Astrocyte (in vitro differentiated cells and primary cell): ENCODE results near the gene PARD3B. TPM values are rescaled to one million over a fixed set of nuclear protein-coding genes. Genes with fewer than 3 reads are reported as not detected.

Experiments
- DNase-seq: peaks from one replicate; pipeline ENCODE4 v3.0.0-alpha.2; 2010; ENCODE audit warnings: low read depth
- FAIRE-seq: peaks from 2 replicates; lab custom pipeline; 2011; peaks lifted over from hg19 to GRCh38; lab: Jason Lieb, UNC
- H2AFZ ChIP-seq: 2 replicates; pipeline ENCODE4 v1.6.0; 2012; ENCODE audit warnings: low read depth, low read length, inconsistent platforms
- H3K27ac ChIP-seq: 2 replicates; pipeline ENCODE4 v1.5.1; 2011; ENCODE audit warnings: low read depth, low read length, inconsistent platforms
- H3K27me3 ChIP-seq: 2 replicates; pipeline ENCODE4 v1.6.0; 2011; ENCODE audit warnings: low read length, inconsistent platforms; ENCODE audit not compliant: insufficient read depth
- H3K36me3 ChIP-seq: 2 replicates; pipeline ENCODE4 v1.5.1; 2011; ENCODE audit warnings: low read length, inconsistent platforms; ENCODE audit not compliant: insufficient read depth
- H3K4me1 ChIP-seq: 2 replicates; pipeline ENCODE4 v1.5.1; 2011; ENCODE audit warnings: low read length, inconsistent platforms; ENCODE audit not compliant: insufficient read depth
- H3K4me2 ChIP-seq: 2 replicates; pipeline ENCODE4 v1.6.0; 2012; ENCODE audit warnings: low read length, inconsistent platforms
- H3K4me3 ChIP-seq: 2 replicates; pipeline ENCODE4 v1.5.1; 2011; ENCODE audit warnings: low read depth, mild to moderate bottlenecking, low read length, inconsistent platforms; ENCODE audit not compliant: insufficient read depth
- H3K79me2 ChIP-seq: 2 replicates; pipeline ENCODE4 v1.6.0; 2012; ENCODE audit warnings: mild to moderate bottlenecking, low read length, inconsistent platforms; ENCODE audit not compliant: insufficient read depth
- H3K9ac ChIP-seq: 2 replicates; pipeline ENCODE4 v1.6.0; 2012; ENCODE audit warnings: mild to moderate bottlenecking, low read length, inconsistent platforms
- H3K9me3 ChIP-seq: 2 replicates; pipeline ENCODE4 v1.5.1; 2012; ENCODE audit warnings: low read depth, mild to moderate bottlenecking, low read length, inconsistent platforms; ENCODE audit not compliant: insufficient read depth
- H4K20me1 ChIP-seq: 2 replicates; pipeline ENCODE4 v1.6.0; 2012; ENCODE audit warnings: low read length, inconsistent platforms; ENCODE audit not compliant: insufficient read depth
- H3K27ac Mint-ChIP-seq: one replicate; pipeline ENCODE4 v1.8.0; 2021; ENCODE audit warnings: mild to moderate bottlenecking, mixed read lengths; ENCODE audit not compliant: unreplicated experiment
- H3K27me3 Mint-ChIP-seq: one replicate; pipeline ENCODE4 v1.8.0; 2021; ENCODE audit warnings: low read depth, mixed read lengths; ENCODE audit not compliant: unreplicated experiment
- H3K36me3 Mint-ChIP-seq: one replicate; pipeline ENCODE4 v1.8.0; 2021; ENCODE audit warnings: low read depth, mixed read lengths; ENCODE audit not compliant: unreplicated experiment
- H3K4me1 Mint-ChIP-seq: one replicate; pipeline ENCODE4 v1.8.0; 2021; ENCODE audit warnings: low read depth, mixed read lengths; ENCODE audit not compliant: unreplicated experiment
- H3K4me3 Mint-ChIP-seq: one replicate; pipeline ENCODE4 v1.8.0; 2021; ENCODE audit warnings: mild to moderate bottlenecking, moderate library complexity, mixed read lengths; ENCODE audit not compliant: unreplicated experiment
- H3K9me3 Mint-ChIP-seq: one replicate; pipeline ENCODE4 v1.8.0; 2021; ENCODE audit warnings: mild to moderate bottlenecking, mixed read lengths; ENCODE audit not compliant: unreplicated experiment
- EZH2 ChIP-seq: IDR thresholded peaks from 2 replicates; pipeline ENCODE4 v1.6.1; 2012; ENCODE audit warnings: mild to moderate bottlenecking, low read length, inconsistent platforms; ENCODE audit not compliant: insufficient read depth
- total RNA-seq: library from RNA; stranded (reverse); gene quantifications from 2 replicates; pipeline ENCODE4 v1.2.1, GENCODE V29; 2021
- TF ChIP-seq, protein P1 (sequence below): IDR thresholded peaks from 2 replicates; pipeline ENCODE4 v1.5.1; 2011; ENCODE audit warnings: low read depth, mild to moderate bottlenecking, inconsistent platforms, low read length, moderate library complexity; ENCODE audit not compliant: insufficient read depth

Gene PARD3B
- total RNA-seq, 1 donor from 2014 or later, result 6.5 TPM

- Histone ChIP-seq H3K9me3 (no peaks in the 10 kb centered on the region), H3K36me3 (no peaks in the 10 kb centered on the region), H3K4me1 (no peaks in the 10 kb centered on the region), H3K4me2 (no peak overlapping the region), H4K20me1 (no peaks in the 10 kb centered on the region), H3K27me3 (no peaks in the 10 kb centered on the region), H3K79me2 (no peaks in the 10 kb centered on the region), H3K27ac (no peak overlapping the region), H3K9ac (no peak overlapping the region), H2AFZ (no peak overlapping the region), H3K4me3 (no peak overlapping the region)
- Mint-ChIP-seq H3K4me1 (no peaks in the 10 kb centered on the region), H3K9me3 (no peaks in the 10 kb centered on the region), H3K4me3 (no peak overlapping the region), H3K36me3 (no peaks in the 10 kb centered on the region), H3K27ac (no peak overlapping the region), H3K27me3 (peaks cover 4% of the 10 kb centered on the region)
- no peak for TF ChIP-seq EZH2
- TF ChIP-seq, protein P1, sequence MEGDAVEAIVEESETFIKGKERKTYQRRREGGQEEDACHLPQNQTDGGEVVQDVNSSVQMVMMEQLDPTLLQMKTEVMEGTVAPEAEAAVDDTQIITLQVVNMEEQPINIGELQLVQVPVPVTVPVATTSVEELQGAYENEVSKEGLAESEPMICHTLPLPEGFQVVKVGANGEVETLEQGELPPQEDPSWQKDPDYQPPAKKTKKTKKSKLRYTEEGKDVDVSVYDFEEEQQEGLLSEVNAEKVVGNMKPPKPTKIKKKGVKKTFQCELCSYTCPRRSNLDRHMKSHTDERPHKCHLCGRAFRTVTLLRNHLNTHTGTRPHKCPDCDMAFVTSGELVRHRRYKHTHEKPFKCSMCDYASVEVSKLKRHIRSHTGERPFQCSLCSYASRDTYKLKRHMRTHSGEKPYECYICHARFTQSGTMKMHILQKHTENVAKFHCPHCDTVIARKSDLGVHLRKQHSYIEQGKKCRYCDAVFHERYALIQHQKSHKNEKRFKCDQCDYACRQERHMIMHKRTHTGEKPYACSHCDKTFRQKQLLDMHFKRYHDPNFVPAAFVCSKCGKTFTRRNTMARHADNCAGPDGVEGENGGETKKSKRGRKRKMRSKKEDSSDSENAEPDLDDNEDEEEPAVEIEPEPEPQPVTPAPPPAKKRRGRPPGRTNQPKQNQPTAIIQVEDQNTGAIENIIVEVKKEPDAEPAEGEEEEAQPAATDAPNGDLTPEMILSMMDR, result no peak
- FAIRE-seq, result no peak
- no peak for DNase-seq
These were observed 920.5 kb downstream of the PARD3B start for GRCh38 chr2:205465791-205466190.

DNA sequence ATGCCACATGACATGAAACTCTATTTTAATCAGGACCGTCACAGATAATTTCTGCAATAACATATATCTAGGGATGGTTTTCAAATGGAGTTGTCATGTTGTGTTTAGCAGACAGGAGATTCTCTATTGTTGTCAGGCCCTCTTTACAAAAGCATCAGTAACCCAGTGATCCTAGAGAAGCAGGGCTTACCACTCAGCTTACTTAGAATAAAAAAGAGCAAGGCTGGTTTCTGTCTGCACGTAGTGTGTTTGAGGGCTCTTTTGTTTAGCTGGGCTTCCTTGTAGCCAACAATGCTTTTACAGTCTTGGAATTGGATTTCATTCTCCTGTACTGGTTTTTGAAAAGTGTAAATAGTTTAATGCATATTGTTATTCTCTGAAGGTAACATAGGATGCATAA lies 926.5 kb downstream of the PARD3B start:
- Histone ChIP-seq H3K36me3 (no peaks in the 10 kb centered on the region), H3K4me3 (no peak overlapping the region), H3K27ac (no peak overlapping the region), H3K4me1 (peaks cover 10% of the 10 kb centered on the region), H3K27me3 (no peaks in the 10 kb centered on the region), H3K9me3 (no peaks in the 10 kb centered on the region), H3K4me2 (no peak overlapping the region), H4K20me1 (no peaks in the 10 kb centered on the region), H3K9ac (no peak overlapping the region), H2AFZ (no peak overlapping the region), H3K79me2 (no peaks in the 10 kb centered on the region)
- DNase-seq, result no peak
- FAIRE-seq, result no peak
- H3K27ac Mint-ChIP-seq, result no peak overlapping the region
- TF ChIP-seq EZH2, result no peak
- TF ChIP-seq, protein P1, result no peak
- no peaks in the 10 kb centered on the region for H3K36me3 Mint-ChIP-seq
- peaks cover 3% of the 10 kb centered on the region for H3K27me3 Mint-ChIP-seq
- H3K4me3 Mint-ChIP-seq, result no peak overlapping the region
- no peaks in the 10 kb centered on the region for H3K9me3 Mint-ChIP-seq
- H3K4me1 Mint-ChIP-seq, result peaks cover 10% of the 10 kb centered on the region

- no peak overlapping the region for H3K27ac Mint-ChIP-seq
- Histone ChIP-seq H3K9me3 (no peaks in the 10 kb centered on the region), H3K27ac (no peak overlapping the region), H3K4me2 (no peak overlapping the region), H2AFZ (no peak overlapping the region), H4K20me1 (no peaks in the 10 kb centered on the region), H3K9ac (no peak overlapping the region), H3K4me1 (peaks cover 16% of the 10 kb centered on the region), H3K4me3 (no peak overlapping the region), H3K27me3 (no peaks in the 10 kb centered on the region), H3K79me2 (no peaks in the 10 kb centered on the region), H3K36me3 (no peaks in the 10 kb centered on the region)
- peaks cover 18% of the 10 kb centered on the region for H3K4me1 Mint-ChIP-seq
- TF ChIP-seq, protein P1, result no peak
- TF ChIP-seq EZH2, result no peak
- no peaks in the 10 kb centered on the region for H3K9me3 Mint-ChIP-seq
- no peaks in the 10 kb centered on the region for H3K27me3 Mint-ChIP-seq
- FAIRE-seq (no peak), DNase-seq (no peak)
- no peaks in the 10 kb centered on the region for H3K36me3 Mint-ChIP-seq
- no peak overlapping the region for H3K4me3 Mint-ChIP-seq
These were observed 928.5 kb downstream of the PARD3B start for GRCh38 chr2:205473791-205474190.
